ENCODE measurements around the gene DAPK1. TPM values are rescaled to one million over a fixed set of nuclear protein-coding genes. Genes with fewer than 3 reads are reported as not detected.

The DAPK1 gene
- total RNA-seq, 1 donor from 2014 or later, result 0.69 TPM

- intact Hi-C loops (cut with micrococcal nuclease), result no loop called here
Measured at GRCh38 chr9:87640385-87640795, 142.7 kb downstream of the DAPK1 start.

- intact Hi-C loops (cut with micrococcal nuclease), result no loop called here
Measured at GRCh38 chr9:87641067-87641466, 143.4 kb downstream of the DAPK1 start.

- intact Hi-C loops (cut with micrococcal nuclease), result no loop called here
Measured at GRCh38 chr9:87642330-87643106, 144.9 kb downstream of the DAPK1 start.

- intact Hi-C loops (cut with micrococcal nuclease), result no loop called here
Measured at GRCh38 chr9:87643107-87643650, 145.5 kb downstream of the DAPK1 start.

GRCh38 chr9:87643778-87644570 is 146.3 kb downstream of the DAPK1 start:
- intact Hi-C loops (cut with micrococcal nuclease), result no loop called here

- intact Hi-C loops (cut with micrococcal nuclease), result no loop called here
Measured at GRCh38 chr9:87644659-87645058, 147.0 kb downstream of the DAPK1 start.

GRCh38 chr9:87646546-87646945 is 148.9 kb downstream of the DAPK1 start:
- intact Hi-C loops (cut with micrococcal nuclease), result no loop called here

- intact Hi-C loops (cut with micrococcal nuclease), result no loop called here
Measured at GRCh38 chr9:87647114-87647513, 149.4 kb downstream of the DAPK1 start.

- intact Hi-C loops (cut with micrococcal nuclease), result no loop called here
Measured at GRCh38 chr9:87648606-87649005, 150.9 kb downstream of the DAPK1 start.

- intact Hi-C loops (cut with micrococcal nuclease), result no loop called here
Measured at GRCh38 chr9:87650611-87651295, 153.1 kb downstream of the DAPK1 start.

GRCh38 chr9:87651431-87651830 is 153.8 kb downstream of the DAPK1 start:
- intact Hi-C loops (cut with micrococcal nuclease), result no loop called here

- intact Hi-C loops (cut with micrococcal nuclease), result no loop called here
Measured at GRCh38 chr9:87653941-87654340, 156.3 kb downstream of the DAPK1 start.

- intact Hi-C loops (cut with micrococcal nuclease), result no loop called here
Measured at GRCh38 chr9:87655731-87656130, 158.1 kb downstream of the DAPK1 start.

GRCh38 chr9:87656485-87656884 is 158.8 kb downstream of the DAPK1 start:
- intact Hi-C loops (cut with micrococcal nuclease), result no loop called here

- intact Hi-C loops (cut with micrococcal nuclease), result no loop called here
Measured at GRCh38 chr9:87657190-87657589, 159.5 kb downstream of the DAPK1 start.

- intact Hi-C loops (cut with micrococcal nuclease), result no loop called here
Measured at GRCh38 chr9:87657893-87658292, 160.2 kb downstream of the DAPK1 start.

GRCh38 chr9:87658511-87658910 is 160.8 kb downstream of the DAPK1 start:
- intact Hi-C loops (cut with micrococcal nuclease), result no loop called here

GRCh38 chr9:87659534-87660419 is 162.1 kb downstream of the DAPK1 start:
- intact Hi-C loops (cut with micrococcal nuclease), result loop anchor here (10.0 kb wide), 1 partner anchor 1225 kb away; no protein-coding TSS in a partner anchor

- intact Hi-C loops (cut with micrococcal nuclease), result loop anchor here (10.0 kb wide), 1 partner anchor 1226 kb away; no protein-coding TSS in a partner anchor
Measured at GRCh38 chr9:87661241-87661640, 163.6 kb downstream of the DAPK1 start.

- intact Hi-C loops (cut with micrococcal nuclease), result loop anchor here (1.0 to 10.0 kb wide), 2 partner anchors 326 to 1228 kb away; no protein-coding TSS in a partner anchor
Measured at GRCh38 chr9:87662808-87663528, 165.3 kb downstream of the DAPK1 start.
